ENCODE measurements around the gene SCYGR8.

SCYGR8 gene

DNA sequence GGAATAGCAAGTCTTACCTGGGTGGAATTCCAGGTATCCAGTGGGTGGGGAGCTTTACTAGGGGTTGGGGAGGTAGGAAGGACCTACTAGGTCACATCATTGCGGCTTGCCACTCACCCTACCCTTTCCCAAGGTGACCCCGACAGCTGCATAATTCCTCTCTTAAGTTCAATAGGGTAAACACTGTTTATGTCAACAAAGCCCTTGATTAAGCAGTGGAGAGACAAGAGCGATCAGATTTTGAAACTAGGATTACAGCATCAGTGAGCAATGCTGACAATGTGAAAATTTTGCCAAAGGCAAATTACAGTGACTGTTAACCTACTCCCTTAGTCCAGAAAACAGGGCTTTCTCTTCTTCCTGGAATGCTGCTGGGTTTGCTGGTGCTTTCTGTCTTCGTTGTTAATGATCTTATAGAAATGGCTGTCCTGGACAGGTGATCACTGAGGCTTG is 42.4 kb upstream of the SCYGR8 start:
- H3K27ac ChIP-seq (ENCODE audit: low read length), result no peak overlapping the region
- H4K20me1 ChIP-seq (ENCODE audit: insufficient read depth, low read length), result no peaks in the 10 kb centered on the region
- no peak overlapping the region for H3K4me3 ChIP-seq (ENCODE audit: low read depth in 1 of 2, low read length in 2 of 2)
- no peak for ATAC-seq (ENCODE audit: insufficient read depth, low read depth)
- DNase-seq, result no peak
- H2AFZ ChIP-seq (ENCODE audit: low read depth, low read length), result no peak overlapping the region
- H3K36me3 ChIP-seq (ENCODE audit: insufficient read depth, low read length), result no peaks in the 10 kb centered on the region
- no peaks in the 10 kb centered on the region for H3K4me1 ChIP-seq (ENCODE audit: insufficient read depth, low read length)
- H3K9me3 ChIP-seq (ENCODE audit: insufficient read depth, low read length, severe bottlenecking), result no peaks in the 10 kb centered on the region
- no peak overlapping the region for H3K4me2 ChIP-seq (ENCODE audit: insufficient read depth, low read length)
- no peaks in the 10 kb centered on the region for H3K27me3 ChIP-seq (ENCODE audit: insufficient read depth, low read length, poor library complexity)
- no peaks in the 10 kb centered on the region for H3K79me2 ChIP-seq (ENCODE audit: insufficient read depth, low read length)
- no peak overlapping the region for H3K9ac ChIP-seq (ENCODE audit: low read depth, low read length)
- TF ChIP-seq, protein P1, sequence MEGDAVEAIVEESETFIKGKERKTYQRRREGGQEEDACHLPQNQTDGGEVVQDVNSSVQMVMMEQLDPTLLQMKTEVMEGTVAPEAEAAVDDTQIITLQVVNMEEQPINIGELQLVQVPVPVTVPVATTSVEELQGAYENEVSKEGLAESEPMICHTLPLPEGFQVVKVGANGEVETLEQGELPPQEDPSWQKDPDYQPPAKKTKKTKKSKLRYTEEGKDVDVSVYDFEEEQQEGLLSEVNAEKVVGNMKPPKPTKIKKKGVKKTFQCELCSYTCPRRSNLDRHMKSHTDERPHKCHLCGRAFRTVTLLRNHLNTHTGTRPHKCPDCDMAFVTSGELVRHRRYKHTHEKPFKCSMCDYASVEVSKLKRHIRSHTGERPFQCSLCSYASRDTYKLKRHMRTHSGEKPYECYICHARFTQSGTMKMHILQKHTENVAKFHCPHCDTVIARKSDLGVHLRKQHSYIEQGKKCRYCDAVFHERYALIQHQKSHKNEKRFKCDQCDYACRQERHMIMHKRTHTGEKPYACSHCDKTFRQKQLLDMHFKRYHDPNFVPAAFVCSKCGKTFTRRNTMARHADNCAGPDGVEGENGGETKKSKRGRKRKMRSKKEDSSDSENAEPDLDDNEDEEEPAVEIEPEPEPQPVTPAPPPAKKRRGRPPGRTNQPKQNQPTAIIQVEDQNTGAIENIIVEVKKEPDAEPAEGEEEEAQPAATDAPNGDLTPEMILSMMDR (IDR thresholded peaks at IDR 0.05; ENCODE audit: borderline replicate concordance, extremely low read depth, low read length, poor library complexity, severe bottlenecking), result no peak
- TF ChIP-seq EZH2 (IDR thresholded peaks at IDR 0.05; ENCODE audit: borderline replicate concordance, low read depth, low read length, severe bottlenecking), result no peak

DNA sequence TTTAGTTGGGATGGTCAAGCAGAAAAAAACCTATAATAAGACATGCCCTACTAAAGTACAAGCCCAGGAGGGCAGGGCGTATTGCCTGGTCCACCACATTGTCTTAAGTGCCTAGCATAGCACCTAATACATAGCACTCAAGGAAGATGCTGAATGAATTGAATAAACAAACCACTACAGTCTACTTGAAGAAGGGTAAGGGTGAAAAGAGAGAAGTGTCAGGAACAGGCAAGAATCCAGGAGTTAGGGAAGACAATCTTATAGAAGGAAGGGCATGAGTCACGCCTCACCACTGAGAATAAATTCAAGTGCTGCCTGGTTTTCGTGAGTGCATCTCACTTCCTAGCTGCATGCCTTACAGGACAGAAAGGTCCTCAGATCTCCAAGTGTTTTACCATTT is 41.7 kb upstream of the SCYGR8 start:
- Histone ChIP-seq H3K9ac (ENCODE audit: low read depth, low read length) (no peak overlapping the region), H3K27me3 (ENCODE audit: insufficient read depth, low read length, poor library complexity) (no peaks in the 10 kb centered on the region), H3K4me3 (ENCODE audit: low read depth in 1 of 2, low read length in 2 of 2) (no peak overlapping the region), H3K4me2 (ENCODE audit: insufficient read depth, low read length) (no peak overlapping the region), H3K9me3 (ENCODE audit: insufficient read depth, low read length, severe bottlenecking) (no peaks in the 10 kb centered on the region), H3K36me3 (ENCODE audit: insufficient read depth, low read length) (no peaks in the 10 kb centered on the region), H3K79me2 (ENCODE audit: insufficient read depth, low read length) (no peaks in the 10 kb centered on the region), H3K4me1 (ENCODE audit: insufficient read depth, low read length) (no peaks in the 10 kb centered on the region), H4K20me1 (ENCODE audit: insufficient read depth, low read length) (no peaks in the 10 kb centered on the region), H3K27ac (ENCODE audit: low read length) (no peak overlapping the region), H2AFZ (ENCODE audit: low read depth, low read length) (no peak overlapping the region)
- DNase-seq (no peak), ATAC-seq (ENCODE audit: insufficient read depth, low read depth) (no peak)
- no peak for TF ChIP-seq EZH2 (IDR thresholded peaks at IDR 0.05; ENCODE audit: borderline replicate concordance, low read depth, low read length, severe bottlenecking)
- TF ChIP-seq, protein P1 (IDR thresholded peaks at IDR 0.05; ENCODE audit: borderline replicate concordance, extremely low read depth, low read length, poor library complexity, severe bottlenecking), result no peak

DNA sequence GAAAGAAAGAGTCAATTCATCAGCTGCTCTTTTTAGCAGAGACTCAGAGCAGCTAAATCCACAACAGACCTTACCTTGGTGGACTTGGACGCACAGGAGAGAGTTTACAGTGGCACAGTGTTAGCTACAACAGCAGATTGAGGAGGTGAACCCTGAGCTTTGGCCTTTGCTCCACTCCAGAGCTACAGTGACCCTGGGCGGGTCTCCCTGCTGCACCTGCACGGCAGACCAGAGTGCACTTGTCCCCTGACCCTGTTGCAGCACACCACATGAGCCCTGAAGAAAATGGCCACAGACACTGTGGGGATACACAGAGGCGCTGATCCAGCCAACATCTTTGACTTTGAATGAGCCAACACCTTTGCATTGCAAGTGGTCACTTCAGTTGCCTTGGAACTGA is 38.8 kb upstream of the SCYGR8 start:
- no peak for TF ChIP-seq EZH2 (IDR thresholded peaks at IDR 0.05; ENCODE audit: borderline replicate concordance, low read depth, low read length, severe bottlenecking)
- TF ChIP-seq, protein P1 (IDR thresholded peaks at IDR 0.05; ENCODE audit: borderline replicate concordance, extremely low read depth, low read length, poor library complexity, severe bottlenecking), result no peak
- no peak overlapping the region for H3K4me2 ChIP-seq (ENCODE audit: insufficient read depth, low read length)
- H2AFZ ChIP-seq (ENCODE audit: low read depth, low read length), result no peak overlapping the region
- H3K9me3 ChIP-seq (ENCODE audit: insufficient read depth, low read length, severe bottlenecking), result no peaks in the 10 kb centered on the region
- H3K4me1 ChIP-seq (ENCODE audit: insufficient read depth, low read length), result no peaks in the 10 kb centered on the region
- no peaks in the 10 kb centered on the region for H3K36me3 ChIP-seq (ENCODE audit: insufficient read depth, low read length)
- DNase-seq, result no peak
- H3K79me2 ChIP-seq (ENCODE audit: insufficient read depth, low read length), result no peaks in the 10 kb centered on the region
- no peaks in the 10 kb centered on the region for H3K27me3 ChIP-seq (ENCODE audit: insufficient read depth, low read length, poor library complexity)
- no peak overlapping the region for H3K9ac ChIP-seq (ENCODE audit: low read depth, low read length)
- H3K4me3 ChIP-seq (ENCODE audit: low read depth in 1 of 2, low read length in 2 of 2), result no peak overlapping the region
- no peak for ATAC-seq (ENCODE audit: insufficient read depth, low read depth)
- no peaks in the 10 kb centered on the region for H4K20me1 ChIP-seq (ENCODE audit: insufficient read depth, low read length)
- no peak overlapping the region for H3K27ac ChIP-seq (ENCODE audit: low read length)

DNA sequence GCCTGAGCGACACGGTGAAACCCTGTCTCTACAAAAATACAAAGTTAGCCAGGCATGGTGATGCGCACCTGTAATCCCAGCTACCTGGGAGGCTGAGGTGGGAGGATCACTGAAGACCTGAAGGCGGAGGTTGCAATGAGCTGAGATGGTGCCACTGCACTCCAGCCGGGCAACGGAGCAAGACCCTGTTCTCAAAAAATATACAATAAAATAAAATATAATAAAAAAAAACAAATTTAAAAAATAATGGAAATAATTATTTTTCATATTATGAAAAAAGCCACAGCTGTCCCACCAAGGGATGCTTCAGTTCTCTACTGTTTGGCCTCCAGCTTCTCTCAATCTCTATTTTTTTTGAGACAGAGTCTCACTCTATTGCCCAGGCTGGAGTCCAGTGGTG is 38.3 kb upstream of the SCYGR8 start:
- no peak overlapping the region for H3K4me3 ChIP-seq (ENCODE audit: low read depth in 1 of 2, low read length in 2 of 2)
- H3K9ac ChIP-seq (ENCODE audit: low read depth, low read length), result no peak overlapping the region
- no peak for DNase-seq

More for the DNA sequence above, 38.3 kb upstream of the SCYGR8 start:
- no peaks in the 10 kb centered on the region for H3K36me3 ChIP-seq (ENCODE audit: insufficient read depth, low read length)
- H2AFZ ChIP-seq (ENCODE audit: low read depth, low read length), result no peak overlapping the region
- no peaks in the 10 kb centered on the region for H3K27me3 ChIP-seq (ENCODE audit: insufficient read depth, low read length, poor library complexity)
- no peak overlapping the region for H3K27ac ChIP-seq (ENCODE audit: low read length)
- H3K79me2 ChIP-seq (ENCODE audit: insufficient read depth, low read length), result no peaks in the 10 kb centered on the region
- TF ChIP-seq EZH2 (IDR thresholded peaks at IDR 0.05; ENCODE audit: borderline replicate concordance, low read depth, low read length, severe bottlenecking), result no peak
- TF ChIP-seq, protein P1 (IDR thresholded peaks at IDR 0.05; ENCODE audit: borderline replicate concordance, extremely low read depth, low read length, poor library complexity, severe bottlenecking), result no peak
- no peaks in the 10 kb centered on the region for H3K9me3 ChIP-seq (ENCODE audit: insufficient read depth, low read length, severe bottlenecking)
- no peaks in the 10 kb centered on the region for H4K20me1 ChIP-seq (ENCODE audit: insufficient read depth, low read length)
- no peak for ATAC-seq (ENCODE audit: insufficient read depth, low read depth)
- H3K4me1 ChIP-seq (ENCODE audit: insufficient read depth, low read length), result no peaks in the 10 kb centered on the region
- H3K4me2 ChIP-seq (ENCODE audit: insufficient read depth, low read length), result no peak overlapping the region
